ENCODE results near the gene PRLR.

DNA sequence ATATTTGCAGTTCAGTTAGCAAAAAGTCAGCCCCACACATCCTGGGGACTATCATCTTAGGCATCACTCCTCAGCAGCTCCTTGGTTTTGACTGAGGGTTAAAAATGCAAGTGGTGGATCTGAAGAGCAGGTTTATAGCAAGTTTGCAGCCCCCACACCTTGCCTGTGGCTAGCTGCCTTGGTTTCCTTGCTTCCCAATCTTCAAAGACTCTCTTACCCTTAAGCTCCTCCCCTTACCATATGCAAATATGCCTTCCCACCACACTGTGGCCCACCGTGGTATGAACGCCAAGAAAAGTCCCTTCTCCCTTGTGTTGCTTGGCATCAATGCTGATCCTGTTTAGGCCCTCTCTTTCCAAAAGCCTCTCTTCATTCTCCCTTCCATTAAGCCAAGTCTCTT is 137.6 kb downstream of the PRLR start:
- TF ChIP-seq, protein P1, sequence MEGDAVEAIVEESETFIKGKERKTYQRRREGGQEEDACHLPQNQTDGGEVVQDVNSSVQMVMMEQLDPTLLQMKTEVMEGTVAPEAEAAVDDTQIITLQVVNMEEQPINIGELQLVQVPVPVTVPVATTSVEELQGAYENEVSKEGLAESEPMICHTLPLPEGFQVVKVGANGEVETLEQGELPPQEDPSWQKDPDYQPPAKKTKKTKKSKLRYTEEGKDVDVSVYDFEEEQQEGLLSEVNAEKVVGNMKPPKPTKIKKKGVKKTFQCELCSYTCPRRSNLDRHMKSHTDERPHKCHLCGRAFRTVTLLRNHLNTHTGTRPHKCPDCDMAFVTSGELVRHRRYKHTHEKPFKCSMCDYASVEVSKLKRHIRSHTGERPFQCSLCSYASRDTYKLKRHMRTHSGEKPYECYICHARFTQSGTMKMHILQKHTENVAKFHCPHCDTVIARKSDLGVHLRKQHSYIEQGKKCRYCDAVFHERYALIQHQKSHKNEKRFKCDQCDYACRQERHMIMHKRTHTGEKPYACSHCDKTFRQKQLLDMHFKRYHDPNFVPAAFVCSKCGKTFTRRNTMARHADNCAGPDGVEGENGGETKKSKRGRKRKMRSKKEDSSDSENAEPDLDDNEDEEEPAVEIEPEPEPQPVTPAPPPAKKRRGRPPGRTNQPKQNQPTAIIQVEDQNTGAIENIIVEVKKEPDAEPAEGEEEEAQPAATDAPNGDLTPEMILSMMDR (conservative IDR thresholded peaks at IDR 0.05; ENCODE audit: low read depth in 2 of 2) = no peak
- TF ChIP-seq CREB1 (CRISPR knock-in tag; IDR thresholded peaks at IDR 0.05; ENCODE audit: low read depth) = no peak
- no peak for TF ChIP-seq EZH2phosphoT487 (IDR thresholded peaks at IDR 0.05; ENCODE audit: unreplicated experiment)
- TF ChIP-seq POLR2AphosphoS5 (IDR thresholded peaks at IDR 0.05; ENCODE audit: low read depth) = no peak
- TF ChIP-seq, protein P2, sequence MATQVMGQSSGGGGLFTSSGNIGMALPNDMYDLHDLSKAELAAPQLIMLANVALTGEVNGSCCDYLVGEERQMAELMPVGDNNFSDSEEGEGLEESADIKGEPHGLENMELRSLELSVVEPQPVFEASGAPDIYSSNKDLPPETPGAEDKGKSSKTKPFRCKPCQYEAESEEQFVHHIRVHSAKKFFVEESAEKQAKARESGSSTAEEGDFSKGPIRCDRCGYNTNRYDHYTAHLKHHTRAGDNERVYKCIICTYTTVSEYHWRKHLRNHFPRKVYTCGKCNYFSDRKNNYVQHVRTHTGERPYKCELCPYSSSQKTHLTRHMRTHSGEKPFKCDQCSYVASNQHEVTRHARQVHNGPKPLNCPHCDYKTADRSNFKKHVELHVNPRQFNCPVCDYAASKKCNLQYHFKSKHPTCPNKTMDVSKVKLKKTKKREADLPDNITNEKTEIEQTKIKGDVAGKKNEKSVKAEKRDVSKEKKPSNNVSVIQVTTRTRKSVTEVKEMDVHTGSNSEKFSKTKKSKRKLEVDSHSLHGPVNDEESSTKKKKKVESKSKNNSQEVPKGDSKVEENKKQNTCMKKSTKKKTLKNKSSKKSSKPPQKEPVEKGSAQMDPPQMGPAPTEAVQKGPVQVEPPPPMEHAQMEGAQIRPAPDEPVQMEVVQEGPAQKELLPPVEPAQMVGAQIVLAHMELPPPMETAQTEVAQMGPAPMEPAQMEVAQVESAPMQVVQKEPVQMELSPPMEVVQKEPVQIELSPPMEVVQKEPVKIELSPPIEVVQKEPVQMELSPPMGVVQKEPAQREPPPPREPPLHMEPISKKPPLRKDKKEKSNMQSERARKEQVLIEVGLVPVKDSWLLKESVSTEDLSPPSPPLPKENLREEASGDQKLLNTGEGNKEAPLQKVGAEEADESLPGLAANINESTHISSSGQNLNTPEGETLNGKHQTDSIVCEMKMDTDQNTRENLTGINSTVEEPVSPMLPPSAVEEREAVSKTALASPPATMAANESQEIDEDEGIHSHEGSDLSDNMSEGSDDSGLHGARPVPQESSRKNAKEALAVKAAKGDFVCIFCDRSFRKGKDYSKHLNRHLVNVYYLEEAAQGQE (IDR thresholded peaks at IDR 0.05; ENCODE audit: unreplicated experiment) = no peak
- no peak for TF ChIP-seq EZH2 (IDR thresholded peaks at IDR 0.05; ENCODE audit: low read depth, unreplicated experiment)
- TF ChIP-seq, protein P3, sequence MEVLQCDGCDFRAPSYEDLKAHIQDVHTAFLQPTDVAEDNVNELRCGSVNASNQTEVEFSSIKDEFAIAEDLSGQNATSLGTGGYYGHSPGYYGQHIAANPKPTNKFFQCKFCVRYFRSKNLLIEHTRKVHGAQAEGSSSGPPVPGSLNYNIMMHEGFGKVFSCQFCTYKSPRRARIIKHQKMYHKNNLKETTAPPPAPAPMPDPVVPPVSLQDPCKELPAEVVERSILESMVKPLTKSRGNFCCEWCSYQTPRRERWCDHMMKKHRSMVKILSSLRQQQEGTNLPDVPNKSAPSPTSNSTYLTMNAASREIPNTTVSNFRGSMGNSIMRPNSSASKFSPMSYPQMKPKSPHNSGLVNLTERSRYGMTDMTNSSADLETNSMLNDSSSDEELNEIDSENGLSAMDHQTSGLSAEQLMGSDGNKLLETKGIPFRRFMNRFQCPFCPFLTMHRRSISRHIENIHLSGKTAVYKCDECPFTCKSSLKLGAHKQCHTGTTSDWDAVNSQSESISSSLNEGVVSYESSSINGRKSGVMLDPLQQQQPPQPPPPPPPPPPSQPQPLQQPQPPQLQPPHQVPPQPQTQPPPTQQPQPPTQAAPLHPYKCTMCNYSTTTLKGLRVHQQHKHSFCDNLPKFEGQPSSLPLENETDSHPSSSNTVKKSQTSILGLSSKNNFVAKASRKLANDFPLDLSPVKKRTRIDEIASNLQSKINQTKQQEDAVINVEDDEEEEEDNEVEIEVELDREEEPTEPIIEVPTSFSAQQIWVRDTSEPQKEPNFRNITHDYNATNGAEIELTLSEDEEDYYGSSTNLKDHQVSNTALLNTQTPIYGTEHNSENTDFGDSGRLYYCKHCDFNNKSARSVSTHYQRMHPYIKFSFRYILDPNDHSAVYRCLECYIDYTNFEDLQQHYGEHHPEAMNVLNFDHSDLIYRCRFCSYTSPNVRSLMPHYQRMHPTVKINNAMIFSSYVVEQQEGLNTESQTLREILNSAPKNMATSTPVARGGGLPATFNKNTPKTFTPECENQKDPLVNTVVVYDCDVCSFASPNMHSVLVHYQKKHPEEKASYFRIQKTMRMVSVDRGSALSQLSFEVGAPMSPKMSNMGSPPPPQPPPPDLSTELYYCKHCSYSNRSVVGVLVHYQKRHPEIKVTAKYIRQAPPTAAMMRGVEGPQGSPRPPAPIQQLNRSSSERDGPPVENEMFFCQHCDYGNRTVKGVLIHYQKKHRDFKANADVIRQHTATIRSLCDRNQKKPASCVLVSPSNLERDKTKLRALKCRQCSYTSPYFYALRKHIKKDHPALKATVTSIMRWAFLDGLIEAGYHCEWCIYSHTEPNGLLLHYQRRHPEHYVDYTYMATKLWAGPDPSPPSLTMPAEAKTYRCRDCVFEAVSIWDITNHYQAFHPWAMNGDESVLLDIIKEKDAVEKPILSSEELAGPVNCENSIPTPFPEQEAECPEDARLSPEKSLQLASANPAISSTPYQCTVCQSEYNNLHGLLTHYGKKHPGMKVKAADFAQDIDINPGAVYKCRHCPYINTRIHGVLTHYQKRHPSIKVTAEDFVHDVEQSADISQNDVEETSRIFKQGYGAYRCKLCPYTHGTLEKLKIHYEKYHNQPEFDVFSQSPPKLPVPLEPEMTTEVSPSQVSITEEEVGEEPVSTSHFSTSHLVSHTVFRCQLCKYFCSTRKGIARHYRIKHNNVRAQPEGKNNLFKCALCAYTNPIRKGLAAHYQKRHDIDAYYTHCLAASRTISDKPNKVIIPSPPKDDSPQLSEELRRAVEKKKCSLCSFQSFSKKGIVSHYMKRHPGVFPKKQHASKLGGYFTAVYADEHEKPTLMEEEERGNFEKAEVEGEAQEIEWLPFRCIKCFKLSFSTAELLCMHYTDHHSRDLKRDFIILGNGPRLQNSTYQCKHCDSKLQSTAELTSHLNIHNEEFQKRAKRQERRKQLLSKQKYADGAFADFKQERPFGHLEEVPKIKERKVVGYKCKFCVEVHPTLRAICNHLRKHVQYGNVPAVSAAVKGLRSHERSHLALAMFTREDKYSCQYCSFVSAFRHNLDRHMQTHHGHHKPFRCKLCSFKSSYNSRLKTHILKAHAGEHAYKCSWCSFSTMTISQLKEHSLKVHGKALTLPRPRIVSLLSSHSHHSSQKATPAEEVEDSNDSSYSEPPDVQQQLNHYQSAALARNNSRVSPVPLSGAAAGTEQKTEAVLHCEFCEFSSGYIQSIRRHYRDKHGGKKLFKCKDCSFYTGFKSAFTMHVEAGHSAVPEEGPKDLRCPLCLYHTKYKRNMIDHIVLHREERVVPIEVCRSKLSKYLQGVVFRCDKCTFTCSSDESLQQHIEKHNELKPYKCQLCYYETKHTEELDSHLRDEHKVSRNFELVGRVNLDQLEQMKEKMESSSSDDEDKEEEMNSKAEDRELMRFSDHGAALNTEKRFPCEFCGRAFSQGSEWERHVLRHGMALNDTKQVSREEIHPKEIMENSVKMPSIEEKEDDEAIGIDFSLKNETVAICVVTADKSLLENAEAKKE (CRISPR knock-in tag; IDR thresholded peaks at IDR 0.05) = no peak
